Fibroblast of upper back skin (primary cell): ENCODE measurements around the gene ST3GAL3.
A peak's percentile ranks its signal among the peaks of the same experiment; 100 is the strongest.

Experiments used
- DNase-seq: peaks from one replicate; pipeline ENCODE4 v3.0.0-alpha.2; 2013

The ST3GAL3 gene

GRCh38 chr1:43854473-43854872 is 147.1 kb downstream of the ST3GAL3 start:
- no peak for DNase-seq

GRCh38 chr1:43856188-43856587 is 148.9 kb downstream of the ST3GAL3 start:
- no peak for DNase-seq

DNA sequence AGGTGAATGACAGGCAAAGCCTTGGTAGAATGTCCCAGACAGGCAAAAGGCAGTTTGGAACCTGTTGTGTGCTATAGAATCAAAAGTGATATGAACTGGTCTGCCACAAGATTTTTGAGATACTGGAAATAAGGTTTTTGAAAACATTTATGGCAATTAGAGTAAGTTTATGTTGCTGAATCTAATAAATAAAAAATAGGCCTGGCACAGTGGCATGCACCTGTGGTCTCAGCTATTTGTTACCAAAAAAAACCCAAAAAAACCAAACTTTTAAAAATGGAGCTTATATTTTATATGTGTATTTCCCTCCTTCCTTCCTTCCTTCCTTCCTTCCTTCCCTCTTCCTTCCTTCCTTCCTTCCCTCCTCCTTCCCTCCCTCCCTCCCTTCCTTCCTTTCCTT is 149.8 kb downstream of the ST3GAL3 start:
- no peak for DNase-seq

- peak; percentile 100 for DNase-seq
Measured at GRCh38 chr1:43858324-43858723, 151.0 kb downstream of the ST3GAL3 start.

GRCh38 chr1:43861337-43861736 is 154.0 kb downstream of the ST3GAL3 start:
- DNase-seq, result peak; percentile 62

DNA sequence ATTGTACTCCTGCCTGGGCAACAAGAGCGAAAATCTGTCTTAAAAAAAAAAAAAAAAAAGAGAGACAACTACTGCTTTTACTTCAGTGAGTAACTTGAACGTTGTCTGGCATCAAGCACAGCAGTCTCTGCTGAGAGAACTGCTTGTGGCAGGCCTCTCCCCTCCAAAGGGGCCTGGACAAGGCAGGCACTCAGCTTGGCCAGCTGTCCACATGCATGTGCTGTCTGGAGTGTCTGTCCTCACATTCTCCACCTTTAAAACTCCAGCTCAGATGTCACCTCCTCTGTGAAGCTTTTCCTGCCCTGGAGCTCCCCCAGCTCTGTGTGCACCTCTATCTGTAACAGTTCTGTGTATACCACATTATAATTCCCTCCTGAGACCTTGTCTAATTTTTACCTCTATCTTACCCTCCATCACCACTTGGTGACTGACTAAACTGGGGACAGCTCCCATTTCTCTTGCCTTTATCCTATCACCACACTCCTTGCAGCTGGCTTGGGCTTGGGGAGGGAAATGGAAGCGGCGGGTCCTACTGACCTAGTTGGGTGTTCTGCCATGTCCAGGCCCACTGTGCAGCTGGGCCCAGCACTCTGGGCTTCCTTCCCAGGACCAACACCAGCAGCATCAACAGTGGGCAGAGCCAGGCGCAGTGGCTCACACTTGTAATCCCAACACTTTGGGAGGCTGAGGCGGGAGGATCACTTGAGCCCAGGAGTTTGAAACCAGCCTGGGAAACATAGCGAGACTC is 154.8 kb downstream of the ST3GAL3 start:
- DNase-seq, result no peak

DNA sequence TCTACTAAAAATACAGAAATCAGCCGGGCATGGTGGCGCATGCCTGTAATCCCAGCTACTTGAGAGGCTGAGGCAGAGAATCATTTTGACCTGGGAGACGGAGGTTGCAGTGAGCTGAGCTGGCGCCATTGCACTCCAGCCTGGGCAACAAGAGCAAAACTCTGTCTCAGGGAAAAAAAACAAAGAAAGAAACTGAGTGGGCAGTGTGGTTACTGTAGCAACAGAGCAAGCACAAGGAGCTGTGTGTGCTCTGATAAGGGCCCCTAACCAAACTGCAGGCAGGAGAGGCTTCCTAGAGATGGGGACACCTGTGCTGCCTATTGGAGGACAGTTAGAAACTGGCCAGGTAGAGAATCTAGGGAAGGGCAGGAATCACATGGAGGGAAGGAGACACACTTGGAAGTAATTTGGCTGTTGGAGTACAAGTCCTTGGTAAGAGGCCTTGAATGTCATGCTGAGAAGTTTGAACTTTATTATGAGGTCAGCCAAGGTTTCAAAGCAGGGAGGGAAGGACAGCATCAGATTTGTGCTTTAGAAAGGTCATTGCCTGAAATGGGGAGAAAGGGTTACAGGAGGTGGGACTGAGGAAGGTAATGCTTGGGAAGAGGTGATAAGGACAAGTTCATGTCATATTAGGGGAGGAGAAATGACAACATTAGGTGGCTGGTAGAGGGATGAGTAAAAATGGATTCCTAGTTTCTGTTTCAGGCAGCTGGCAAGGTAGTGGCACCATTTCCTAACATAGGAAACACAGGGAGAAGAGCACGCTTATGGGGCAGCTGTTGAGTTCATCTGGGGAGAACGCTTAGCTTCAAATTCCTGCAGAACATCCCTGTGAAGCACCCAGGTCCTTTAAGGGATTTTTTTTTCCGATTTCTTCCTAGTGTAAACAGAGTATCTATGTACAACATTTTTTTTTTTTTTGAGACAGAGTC is 157.0 kb downstream of the ST3GAL3 start:
- DNase-seq, result no peak

DNA sequence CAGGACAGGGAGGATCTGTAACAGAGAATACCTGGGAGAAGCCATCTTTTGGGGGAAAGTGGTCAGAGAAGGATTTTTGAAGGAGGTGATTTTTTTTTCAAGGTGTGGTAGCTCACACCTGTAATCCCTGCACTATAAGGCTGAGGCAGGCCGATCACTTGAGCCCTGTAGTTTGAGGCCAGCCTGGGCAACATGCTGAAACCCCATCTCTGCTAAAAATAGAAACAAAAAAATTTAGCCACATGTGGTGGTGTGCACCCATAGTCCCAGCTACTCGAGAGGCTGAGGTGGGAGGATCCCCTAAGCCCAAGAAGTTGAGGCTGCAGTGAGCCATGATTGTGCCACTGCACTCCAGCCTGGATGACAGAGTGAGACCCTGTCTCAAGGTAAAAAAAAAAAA is 158.9 kb downstream of the ST3GAL3 start:
- no peak for DNase-seq

DNA sequence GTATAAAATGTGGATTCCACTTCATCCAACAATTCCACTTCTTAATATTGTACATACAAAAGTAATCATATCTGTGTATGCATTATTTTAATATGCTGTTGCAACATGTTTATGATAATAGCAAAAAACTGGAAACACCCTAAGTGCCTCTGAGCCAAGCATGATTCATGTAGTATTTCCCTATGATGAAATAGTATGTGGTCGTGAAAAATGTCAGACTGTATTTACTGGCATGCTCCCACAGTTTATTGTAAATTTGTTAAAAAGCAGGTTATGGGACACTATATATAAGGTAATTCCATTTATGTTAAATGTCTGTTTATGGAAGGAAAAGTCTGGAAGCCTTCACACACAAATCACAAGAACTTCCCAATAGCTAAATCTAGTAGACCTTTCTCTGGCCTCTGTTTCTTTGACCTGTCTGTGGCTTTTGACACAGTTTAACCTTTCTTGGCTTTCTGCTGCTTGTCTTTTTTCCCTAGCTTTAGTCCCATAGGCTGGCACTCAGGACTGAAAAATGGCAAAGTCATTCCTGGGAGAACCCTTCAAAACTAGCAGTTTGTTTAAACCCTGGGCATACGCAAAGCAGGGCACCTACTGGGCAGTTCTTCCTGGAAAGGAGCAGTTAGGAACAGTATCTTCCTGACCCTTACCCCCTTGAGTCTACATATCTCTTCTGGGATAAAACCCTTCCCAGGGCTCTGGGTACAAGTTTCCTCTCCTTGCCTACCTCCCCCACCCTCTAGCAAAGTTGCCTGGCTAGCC is 160.8 kb downstream of the ST3GAL3 start:
- DNase-seq, result peak; percentile 50

GRCh38 chr1:43868741-43869067 is 161.4 kb downstream of the ST3GAL3 start:
- DNase-seq, result peak; percentile 86

GRCh38 chr1:43870306-43870705 is 163.0 kb downstream of the ST3GAL3 start:
- DNase-seq, result no peak

DNA sequence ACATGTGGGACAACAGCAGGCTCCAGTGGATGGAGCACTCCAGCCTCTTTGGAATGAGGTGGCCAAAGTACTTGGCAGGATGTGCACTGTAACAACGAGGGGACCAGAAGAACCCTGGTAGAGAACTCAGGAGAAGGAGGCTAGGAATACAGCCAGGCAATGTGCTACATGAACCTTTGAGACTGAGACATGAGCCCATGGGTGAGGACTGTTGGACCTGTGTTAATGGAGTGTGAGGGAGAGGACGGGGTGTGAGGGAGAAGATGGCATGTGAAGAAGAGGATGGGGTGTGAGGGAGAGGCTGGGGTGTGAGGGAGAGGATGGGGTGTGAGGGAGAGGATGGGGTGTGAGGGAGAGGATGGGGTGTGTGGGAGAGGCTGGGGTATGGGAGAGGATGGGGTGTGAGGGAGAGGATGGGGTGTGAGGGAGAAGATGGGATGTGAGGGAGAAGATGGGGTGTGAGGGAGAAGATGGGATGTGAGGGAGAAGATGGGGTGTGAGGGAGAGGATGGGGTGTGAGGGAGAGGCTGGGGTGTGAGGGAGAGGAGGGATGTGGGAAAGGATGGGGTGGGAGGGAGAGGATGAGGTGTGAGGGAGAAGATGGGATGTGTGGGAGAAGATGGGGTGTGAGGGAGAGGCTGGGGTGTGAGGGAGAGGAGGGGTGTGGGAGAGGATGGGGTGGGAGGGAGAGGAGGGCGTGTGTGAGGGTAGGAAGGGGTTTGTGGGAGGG is 164.0 kb downstream of the ST3GAL3 start:
- DNase-seq, result no peak

- no peak for DNase-seq
Measured at GRCh38 chr1:43872280-43872679, 164.9 kb downstream of the ST3GAL3 start.

- no peak for DNase-seq
Measured at GRCh38 chr1:43873851-43874250, 166.5 kb downstream of the ST3GAL3 start.

DNA sequence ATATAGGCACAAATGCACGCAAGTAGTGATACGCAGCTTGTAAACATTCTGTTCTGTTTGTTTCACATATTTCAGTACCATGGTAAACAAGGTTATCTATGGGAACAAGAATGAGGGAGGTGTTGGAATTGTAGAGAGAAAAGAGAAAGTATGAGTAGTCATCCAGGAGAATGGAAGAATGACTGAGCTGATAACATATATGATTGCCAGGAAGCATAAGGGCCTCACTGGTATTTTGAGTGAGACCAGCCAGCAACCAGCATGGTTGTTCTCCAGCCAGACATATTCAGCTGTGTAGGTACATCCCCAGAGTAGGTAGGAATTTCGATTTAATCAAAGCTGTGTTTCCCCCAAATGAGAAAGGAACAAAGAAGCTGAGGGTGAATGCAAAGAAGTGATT is 167.4 kb downstream of the ST3GAL3 start:
- no peak for DNase-seq

DNA sequence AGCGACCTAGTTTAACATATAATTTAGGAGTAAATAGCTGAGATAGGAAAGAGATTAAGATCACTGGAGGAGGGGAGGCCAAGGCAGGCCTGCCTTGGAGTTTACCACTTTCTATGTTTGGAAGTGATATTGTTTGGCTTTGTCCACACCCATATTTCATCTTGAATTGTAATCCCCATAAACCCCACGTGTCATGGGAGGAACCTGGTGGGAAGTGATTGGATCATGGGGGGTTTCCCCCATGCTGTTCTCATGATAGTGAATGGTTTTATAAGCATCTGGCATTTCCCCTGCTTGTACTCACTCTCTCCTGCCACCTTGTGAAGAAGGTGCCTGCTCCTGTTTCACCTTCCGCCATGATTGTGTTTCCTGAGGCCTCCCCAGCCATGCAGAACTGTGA is 168.0 kb downstream of the ST3GAL3 start:
- no peak for DNase-seq

GRCh38 chr1:43877101-43877500 is 169.8 kb downstream of the ST3GAL3 start:
- DNase-seq, result no peak

GRCh38 chr1:43878440-43878839 is 171.1 kb downstream of the ST3GAL3 start:
- DNase-seq, result no peak

GRCh38 chr1:43878854-43879253 is 171.5 kb downstream of the ST3GAL3 start:
- DNase-seq, result no peak

DNA sequence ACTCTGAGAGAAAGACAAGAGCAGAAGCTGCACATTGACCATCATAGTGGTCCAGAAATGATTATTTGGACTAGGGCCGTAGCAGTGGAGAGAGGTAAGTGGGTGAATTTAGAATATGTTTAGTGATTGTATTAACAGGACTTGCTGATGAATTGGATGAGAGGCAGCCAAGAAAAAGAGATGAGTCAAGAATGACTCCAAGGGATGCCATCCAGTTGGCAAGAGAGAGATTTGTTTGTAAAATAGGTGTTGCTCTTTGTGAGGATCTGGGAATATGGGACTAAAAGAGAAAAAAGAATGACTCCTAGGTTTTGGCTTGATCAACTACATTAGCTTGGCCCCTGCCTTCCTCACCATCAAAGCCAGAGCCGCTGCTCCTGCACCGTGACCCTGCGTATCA is 172.1 kb downstream of the ST3GAL3 start:
- peak; percentile 37 for DNase-seq

GRCh38 chr1:43879996-43880395 is 172.7 kb downstream of the ST3GAL3 start:
- DNase-seq, result no peak

DNA sequence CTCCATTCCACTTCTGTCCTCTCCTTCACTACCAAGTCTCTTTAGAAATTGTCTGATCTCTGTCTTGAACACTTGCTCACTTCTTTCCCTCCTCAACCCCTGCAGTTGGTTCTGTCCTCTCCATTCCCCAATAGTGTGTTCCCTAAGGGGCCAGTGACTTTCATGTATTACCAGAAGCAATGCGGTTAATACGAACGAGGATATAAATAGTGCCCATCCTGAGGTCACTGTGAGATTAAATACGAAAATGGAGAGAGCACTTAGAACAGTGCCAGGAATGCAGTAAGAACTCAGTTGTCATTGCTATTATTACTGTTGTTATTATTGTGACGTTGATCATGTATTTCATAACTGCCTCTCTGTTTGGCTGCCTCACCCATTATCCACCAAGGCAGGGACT is 173.3 kb downstream of the ST3GAL3 start:
- no peak for DNase-seq

GRCh38 chr1:43881415-43881814 is 174.1 kb downstream of the ST3GAL3 start:
- DNase-seq, result no peak
